ENCODE data around the gene WDR81.

The WDR81 gene

GRCh38 chr17:1725642-1726511 lies 1.4 kb downstream of the WDR81 start:
- DNase-seq (ENCODE audit: low spot score) = no peak
- in situ Hi-C loops (cut with MboI; ENCODE audit: low pct_unique_long_range_greater_than_20kb, low sequenced_read_pairs, unreplicated experiment) = no loop called here
- no peak for TF ChIP-seq CTCF (IDR thresholded peaks at IDR 0.05; ENCODE audit: extremely low read depth, insufficient read depth, missing control alignments)

GRCh38 chr17:1726626-1727257 lies 2.2 kb downstream of the WDR81 start:
- TF ChIP-seq CTCF (IDR thresholded peaks at IDR 0.05; ENCODE audit: extremely low read depth, insufficient read depth, missing control alignments) = no peak
- in situ Hi-C loops (cut with MboI; ENCODE audit: low pct_unique_long_range_greater_than_20kb, low sequenced_read_pairs, unreplicated experiment) = no loop called here
- no peak for DNase-seq (ENCODE audit: low spot score)

- no peak for DNase-seq (ENCODE audit: low spot score)
- in situ Hi-C loops (cut with MboI; ENCODE audit: low pct_unique_long_range_greater_than_20kb, low sequenced_read_pairs, unreplicated experiment) = no loop called here
- TF ChIP-seq CTCF (IDR thresholded peaks at IDR 0.05; ENCODE audit: extremely low read depth, insufficient read depth, missing control alignments) = no peak
These were observed 2.8 kb downstream of the WDR81 start for GRCh38 chr17:1727258-1727789.

- TF ChIP-seq CTCF (IDR thresholded peaks at IDR 0.05; ENCODE audit: extremely low read depth, insufficient read depth, missing control alignments) = no peak
- DNase-seq (ENCODE audit: low spot score) = no peak
- in situ Hi-C loops (cut with MboI; ENCODE audit: low pct_unique_long_range_greater_than_20kb, low sequenced_read_pairs, unreplicated experiment) = no loop called here
These were observed 3.5 kb downstream of the WDR81 start for GRCh38 chr17:1727876-1728630.

GRCh38 chr17:1729966-1730325 lies 5.4 kb downstream of the WDR81 start:
- no peak for TF ChIP-seq CTCF (IDR thresholded peaks at IDR 0.05; ENCODE audit: extremely low read depth, insufficient read depth, missing control alignments)
- DNase-seq (ENCODE audit: low spot score) = no peak
- in situ Hi-C loops (cut with MboI; ENCODE audit: low pct_unique_long_range_greater_than_20kb, low sequenced_read_pairs, unreplicated experiment) = no loop called here
